GM12892 (cell line): Measurements from ENCODE around the gene LUC7L.

ENCODE experiments used
- POLR2A ChIP-seq: IDR thresholded peaks from 2 replicates; pipeline ENCODE4 v1.6.1; 2011; ENCODE audit warnings: low read depth, low read length, control low read depth
- POLR2AphosphoS5 ChIP-seq: IDR thresholded peaks from 2 replicates; pipeline ENCODE4 v1.6.1; 2011; ENCODE audit warnings: low read depth, low read length, control low read depth

- TF ChIP-seq POLR2A (peak; percentile 98), POLR2AphosphoS5 (peak; percentile 98)
Measured at GRCh38 chr16:228852-229730, at the start of gene LUC7L.
